Natural killer cell treated with Interleukin-12 subunit alpha and Interleukin-12 subunit beta and Interleukin-15 and Interleukin-18, amount 100 ng/mL, for 72 hours (primary cell): ENCODE results near the gene INSYN2A. TPM values are rescaled to one million over a fixed set of nuclear protein-coding genes. Genes with fewer than 3 reads are reported as not detected.

Experiments used
- ATAC-seq, 2 donors: fragments of 150-1000 bp; cut with Tn5 transposase in 1 of 2; sonication (Bioruptor Pico), chemical (Tn5 transposase) in 1 of 2; 2 replicates each; pipeline ENCODE4 v1.10.0; 2021
- DNase-seq: peaks from one replicate; pipeline ENCODE4 v3.0.0; 2022; ENCODE audit warnings: low spot score
- H3K27ac Mint-ChIP-seq, 2 donors: 1 replicate in 1 of 2; 2 replicates in 1 of 2; pipeline ENCODE4 v1.8.0; 2022; ENCODE audit warnings: mixed read lengths in 2 of 2, mild to moderate bottlenecking in 1 of 2, moderate library complexity in 1 of 2
- H3K27me3 Mint-ChIP-seq, 2 donors: 1 replicate in 1 of 2; 2 replicates in 1 of 2; pipeline ENCODE4 v1.8.0; 2022; ENCODE audit warnings: mixed read lengths in 2 of 2
- H3K36me3 Mint-ChIP-seq: one replicate; pipeline ENCODE4 v1.8.0; 2022; ENCODE audit warnings: mixed read lengths
- H3K4me1 Mint-ChIP-seq, 2 donors: 1 replicate in 1 of 2; 2 replicates in 1 of 2; pipeline ENCODE4 v1.8.0; 2022; ENCODE audit warnings: low read depth in 2 of 2, mixed read lengths in 2 of 2, mild to moderate bottlenecking in 1 of 2
- H3K4me3 Mint-ChIP-seq: one replicate; pipeline ENCODE4 v1.8.0; 2022; ENCODE audit warnings: mixed read lengths
- H3K9me3 Mint-ChIP-seq: 2 replicates; pipeline ENCODE4 v1.8.0; 2022; ENCODE audit warnings: mixed read lengths
- total RNA-seq, 2 donors: library from RNA; stranded (reverse); gene quantifications; one replicate each; pipeline ENCODE4 v1.2.3, GENCODE V29; 2022

Gene INSYN2A
- total RNA-seq, 2 donors from 2014 or later = not detected

GRCh38 chr10:127215866-127216265, 19.5 kb upstream of the INSYN2A start:
- no peak overlapping the region for H3K27ac Mint-ChIP-seq
- H3K27me3 Mint-ChIP-seq = peaks cover 22 to 32% of the 10 kb centered on the region in 2 donors
- ATAC-seq = no peak

GRCh38 chr10:127210936-127211466, 14.6 kb upstream of the INSYN2A start:
- DNase-seq (no peak), ATAC-seq (no peak)
- H3K9me3 Mint-ChIP-seq = no peaks in the 10 kb centered on the region
- H3K27me3 Mint-ChIP-seq = peaks cover 9 to 22% of the 10 kb centered on the region in 2 donors
- H3K36me3 Mint-ChIP-seq = no peaks in the 10 kb centered on the region
- H3K27ac Mint-ChIP-seq = no peak overlapping the region
- H3K4me1 Mint-ChIP-seq = no peaks in the 10 kb centered on the region
- no peak overlapping the region for H3K4me3 Mint-ChIP-seq

More at GRCh38 chr10:127215866-127216265, 19.5 kb upstream of the INSYN2A start:
- H3K9me3 Mint-ChIP-seq = no peaks in the 10 kb centered on the region
- no peaks in the 10 kb centered on the region for H3K4me1 Mint-ChIP-seq
- no peak overlapping the region for H3K4me3 Mint-ChIP-seq
- no peaks in the 10 kb centered on the region for H3K36me3 Mint-ChIP-seq
- DNase-seq = no peak

- H3K27me3 Mint-ChIP-seq = peaks cover 0 to 11% of the 10 kb centered on the region in 2 donors
- ATAC-seq (no peak), DNase-seq (no peak)
- H3K9me3 Mint-ChIP-seq = no peaks in the 10 kb centered on the region
- no peaks in the 10 kb centered on the region for H3K4me1 Mint-ChIP-seq
- no peak overlapping the region for H3K27ac Mint-ChIP-seq
- H3K4me3 Mint-ChIP-seq = no peak overlapping the region
- H3K36me3 Mint-ChIP-seq = no peaks in the 10 kb centered on the region
Observed at GRCh38 chr10:127207081-127207480, 10.7 kb upstream of the INSYN2A start.

- DNase-seq (no peak), ATAC-seq (no peak)
- H3K27ac Mint-ChIP-seq = no peak overlapping the region
- no peak overlapping the region for H3K4me3 Mint-ChIP-seq
- no peaks in the 10 kb centered on the region for H3K4me1 Mint-ChIP-seq
- no peaks in the 10 kb centered on the region for H3K36me3 Mint-ChIP-seq
- H3K9me3 Mint-ChIP-seq = no peaks in the 10 kb centered on the region
- peaks cover 5 to 6% of the 10 kb centered on the region in 2 donors for H3K27me3 Mint-ChIP-seq
Observed at GRCh38 chr10:127203067-127203466, 6.7 kb upstream of the INSYN2A start.

GRCh38 chr10:127200646-127201045, 4.3 kb upstream of the INSYN2A start:
- Mint-ChIP-seq H3K9me3 (no peaks in the 10 kb centered on the region), H3K36me3 (no peaks in the 10 kb centered on the region), H3K27me3 (peaks cover 14 to 16% of the 10 kb centered on the region in 2 donors), H3K4me1 (no peaks in the 10 kb centered on the region), H3K4me3 (no peak overlapping the region), H3K27ac (no peak overlapping the region)
- ATAC-seq (no peak), DNase-seq (no peak)

- no peak for ATAC-seq
- Mint-ChIP-seq H3K27me3 (peaks cover 21 to 27% of the 10 kb centered on the region in 2 donors), H3K9me3 (no peaks in the 10 kb centered on the region), H3K36me3 (no peaks in the 10 kb centered on the region), H3K27ac (no peak overlapping the region), H3K4me1 (no peaks in the 10 kb centered on the region), H3K4me3 (no peak overlapping the region)
- no peak for DNase-seq
Observed at GRCh38 chr10:127198721-127199120, 2.3 kb upstream of the INSYN2A start.

- Mint-ChIP-seq H3K4me1 (no peaks in the 10 kb centered on the region), H3K4me3 (no peak overlapping the region), H3K36me3 (no peaks in the 10 kb centered on the region), H3K27me3 (peaks cover 23 to 27% of the 10 kb centered on the region in 2 donors), H3K9me3 (no peaks in the 10 kb centered on the region), H3K27ac (no peak overlapping the region)
- DNase-seq = no peak
- no peak for ATAC-seq
Observed at GRCh38 chr10:127198307-127198706, 1.9 kb upstream of the INSYN2A start.

- H3K27me3 Mint-ChIP-seq = peaks cover 26 to 33% of the 10 kb centered on the region in 2 donors
- DNase-seq = no peak
- ATAC-seq = no peak
- H3K4me3 Mint-ChIP-seq = no peak overlapping the region
- H3K4me1 Mint-ChIP-seq = no peaks in the 10 kb centered on the region
- H3K9me3 Mint-ChIP-seq = no peaks in the 10 kb centered on the region
- H3K36me3 Mint-ChIP-seq = no peaks in the 10 kb centered on the region
- no peak overlapping the region for H3K27ac Mint-ChIP-seq
Observed at GRCh38 chr10:127197154-127197432, 702 bp upstream of the INSYN2A start.

GRCh38 chr10:127195571-127196281, 665 bp downstream of the INSYN2A start:
- Mint-ChIP-seq H3K27me3 (peaks cover 36 to 47% of the 10 kb centered on the region in 2 donors), H3K36me3 (no peaks in the 10 kb centered on the region), H3K9me3 (no peaks in the 10 kb centered on the region), H3K4me3 (no peak overlapping the region), H3K4me1 (no peaks in the 10 kb centered on the region), H3K27ac (no peak overlapping the region)
- ATAC-seq (no peak), DNase-seq (no peak)

- Mint-ChIP-seq H3K4me3 (no peak overlapping the region), H3K27me3 (peaks cover 37 to 50% of the 10 kb centered on the region in 2 donors), H3K27ac (no peak overlapping the region), H3K4me1 (no peaks in the 10 kb centered on the region), H3K36me3 (no peaks in the 10 kb centered on the region), H3K9me3 (no peaks in the 10 kb centered on the region)
- no peak for DNase-seq
- no peak for ATAC-seq
Observed at GRCh38 chr10:127195041-127195506, 1.3 kb downstream of the INSYN2A start.

GRCh38 chr10:127194599-127194998, 1.8 kb downstream of the INSYN2A start:
- H3K27me3 Mint-ChIP-seq = peaks cover 37 to 50% of the 10 kb centered on the region in 2 donors

GRCh38 chr10:127194111-127194510, 2.3 kb downstream of the INSYN2A start:
- Mint-ChIP-seq H3K27me3 (peaks cover 37 to 50% of the 10 kb centered on the region in 2 donors), H3K4me1 (no peaks in the 10 kb centered on the region), H3K27ac (no peak overlapping the region)

More at GRCh38 chr10:127194599-127194998, 1.8 kb downstream of the INSYN2A start:
- no peaks in the 10 kb centered on the region for H3K9me3 Mint-ChIP-seq
- ATAC-seq (no peak), DNase-seq (no peak)
- H3K4me1 Mint-ChIP-seq = no peaks in the 10 kb centered on the region
- H3K4me3 Mint-ChIP-seq = no peak overlapping the region
- H3K36me3 Mint-ChIP-seq = no peaks in the 10 kb centered on the region
- H3K27ac Mint-ChIP-seq = no peak overlapping the region

GRCh38 chr10:127193125-127193524, 3.3 kb downstream of the INSYN2A start:
- DNase-seq (no peak), ATAC-seq (no peak)
- H3K9me3 Mint-ChIP-seq = no peaks in the 10 kb centered on the region
- H3K4me1 Mint-ChIP-seq = no peaks in the 10 kb centered on the region
- H3K27me3 Mint-ChIP-seq = peaks cover 35 to 44% of the 10 kb centered on the region in 2 donors
- H3K27ac Mint-ChIP-seq = no peak overlapping the region
- no peaks in the 10 kb centered on the region for H3K36me3 Mint-ChIP-seq
- H3K4me3 Mint-ChIP-seq = no peak overlapping the region

More at GRCh38 chr10:127194111-127194510, 2.3 kb downstream of the INSYN2A start:
- no peaks in the 10 kb centered on the region for H3K9me3 Mint-ChIP-seq
- H3K4me3 Mint-ChIP-seq = no peak overlapping the region
- ATAC-seq = no peak
- no peaks in the 10 kb centered on the region for H3K36me3 Mint-ChIP-seq
- DNase-seq = no peak

GRCh38 chr10:127190427-127190826, 6.0 kb downstream of the INSYN2A start:
- no peak for ATAC-seq
- no peak for DNase-seq
- Mint-ChIP-seq H3K4me1 (no peaks in the 10 kb centered on the region), H3K9me3 (no peaks in the 10 kb centered on the region), H3K27me3 (peaks cover 37% of the 10 kb centered on the region in 2 donors), H3K27ac (no peak overlapping the region), H3K36me3 (no peaks in the 10 kb centered on the region), H3K4me3 (no peak overlapping the region)
